ENCODE measurements around the gene PVALEF.

DNA sequence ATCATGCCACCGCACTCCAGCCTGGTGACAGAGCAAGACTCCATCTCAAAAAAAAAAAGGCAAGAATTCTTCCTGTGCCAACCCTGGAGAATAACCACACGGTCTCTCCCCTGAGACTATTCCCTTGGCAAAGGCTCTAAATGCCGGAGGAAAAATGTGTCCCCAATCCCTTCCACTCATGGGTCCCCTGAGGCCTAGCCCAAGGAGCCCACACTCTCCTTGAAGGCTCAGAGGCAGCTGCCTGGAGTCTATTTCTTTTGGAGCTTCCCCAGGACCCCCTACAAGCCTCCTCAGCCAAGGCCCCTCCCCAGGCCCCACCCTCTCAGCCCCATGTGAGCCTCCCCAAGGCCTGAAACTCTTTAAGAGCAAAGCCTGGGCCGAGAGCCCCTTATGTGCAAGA, 40.9 kb downstream of the PVALEF start:
- TF ChIP-seq, protein P1, sequence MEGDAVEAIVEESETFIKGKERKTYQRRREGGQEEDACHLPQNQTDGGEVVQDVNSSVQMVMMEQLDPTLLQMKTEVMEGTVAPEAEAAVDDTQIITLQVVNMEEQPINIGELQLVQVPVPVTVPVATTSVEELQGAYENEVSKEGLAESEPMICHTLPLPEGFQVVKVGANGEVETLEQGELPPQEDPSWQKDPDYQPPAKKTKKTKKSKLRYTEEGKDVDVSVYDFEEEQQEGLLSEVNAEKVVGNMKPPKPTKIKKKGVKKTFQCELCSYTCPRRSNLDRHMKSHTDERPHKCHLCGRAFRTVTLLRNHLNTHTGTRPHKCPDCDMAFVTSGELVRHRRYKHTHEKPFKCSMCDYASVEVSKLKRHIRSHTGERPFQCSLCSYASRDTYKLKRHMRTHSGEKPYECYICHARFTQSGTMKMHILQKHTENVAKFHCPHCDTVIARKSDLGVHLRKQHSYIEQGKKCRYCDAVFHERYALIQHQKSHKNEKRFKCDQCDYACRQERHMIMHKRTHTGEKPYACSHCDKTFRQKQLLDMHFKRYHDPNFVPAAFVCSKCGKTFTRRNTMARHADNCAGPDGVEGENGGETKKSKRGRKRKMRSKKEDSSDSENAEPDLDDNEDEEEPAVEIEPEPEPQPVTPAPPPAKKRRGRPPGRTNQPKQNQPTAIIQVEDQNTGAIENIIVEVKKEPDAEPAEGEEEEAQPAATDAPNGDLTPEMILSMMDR (IDR thresholded peaks at IDR 0.05) = no peak
- no peak for TF ChIP-seq POLR2A (IDR thresholded peaks at IDR 0.05; ENCODE audit: low read depth)
- TF ChIP-seq EP300 (IDR thresholded peaks at IDR 0.05) = no peak
- no peak for TF ChIP-seq POLR2AphosphoS5 (IDR thresholded peaks at IDR 0.05)

Data from esophagus muscularis mucosa (tissue), 4 donors.